ENCODE results near the gene NPBWR2. TPM values are rescaled to one million over a fixed set of nuclear protein-coding genes. Genes with fewer than 3 reads are reported as not detected.
"Not testable (repeated sequence)": the region's sequence is repeated elsewhere in the genome, so short reads cannot be mapped to it uniquely, and the experiment has no call there.

Gene NPBWR2
- total RNA-seq, 1 donor from 2014 or later: not detected

DNA sequence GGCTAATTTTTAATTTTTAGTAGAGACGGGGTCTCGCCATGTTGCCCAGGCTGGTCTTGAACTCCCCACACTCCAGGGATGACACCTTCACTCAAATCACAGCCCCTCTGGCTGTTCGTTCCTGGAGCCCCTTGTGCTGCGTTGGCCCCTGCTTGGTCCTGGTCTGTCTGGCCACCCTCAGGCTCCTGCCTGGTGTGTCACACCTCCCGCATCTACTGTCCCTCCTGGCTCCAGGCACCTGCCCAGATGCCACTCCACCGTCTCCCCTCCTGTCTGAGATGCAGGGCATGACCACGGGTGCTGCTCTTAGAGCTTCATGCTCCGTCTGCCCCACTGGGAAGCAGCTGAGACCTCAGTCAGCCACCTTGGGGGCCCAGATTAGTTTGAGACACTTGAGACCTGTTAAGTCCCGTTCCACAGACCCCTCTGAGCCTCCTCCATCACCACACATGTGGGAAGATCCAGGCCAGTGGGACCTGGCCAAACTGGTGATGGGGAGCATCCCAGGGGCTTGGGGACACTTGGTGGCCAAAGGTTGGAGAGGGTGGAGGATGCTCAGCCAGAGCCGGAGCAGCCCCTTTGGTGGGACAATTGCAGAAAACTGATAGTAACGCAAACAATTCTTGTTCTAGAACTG, 21.9 kb upstream of the NPBWR2 start:
- Histone ChIP-seq H3K9me3 (ENCODE audit: low read depth) (no peaks in the 10 kb centered on the region), H3K27ac (no peak overlapping the region), H3K4me3 (no peak overlapping the region), H3K4me1 (no peaks in the 10 kb centered on the region), H3K79me2 (ENCODE audit: low read depth) (no peaks in the 10 kb centered on the region), H3F3A (ENCODE audit: low read depth) (peaks cover 6% of the 10 kb centered on the region), H3K4me2 (no peak overlapping the region), H3K27me3 (peaks cover 10% of the 10 kb centered on the region), H3K9ac (no peak overlapping the region), H4K20me1 (ENCODE audit: low read depth) (no peaks in the 10 kb centered on the region), H3K36me3 (no peaks in the 10 kb centered on the region), H2AFZ (replicated peaks) (no peak overlapping the region)
- Mint-ChIP-seq H3K36me3 (no peaks in the 10 kb centered on the region), H3K27ac (no peak overlapping the region), H3K4me3 (no peak overlapping the region), H3K27me3 (ENCODE audit: insufficient read depth, low read depth) (peaks cover 7% of the 10 kb centered on the region), H3K9me3 (peaks cover 11% of the 10 kb centered on the region), H3K4me1 (peaks cover 6% of the 10 kb centered on the region)
- TF ChIP-seq EZH2phosphoT487 (IDR thresholded peaks at IDR 0.05) (no peak), EZH2 (IDR thresholded peaks at IDR 0.05) (no peak)
- TF ChIP-seq, protein P1, sequence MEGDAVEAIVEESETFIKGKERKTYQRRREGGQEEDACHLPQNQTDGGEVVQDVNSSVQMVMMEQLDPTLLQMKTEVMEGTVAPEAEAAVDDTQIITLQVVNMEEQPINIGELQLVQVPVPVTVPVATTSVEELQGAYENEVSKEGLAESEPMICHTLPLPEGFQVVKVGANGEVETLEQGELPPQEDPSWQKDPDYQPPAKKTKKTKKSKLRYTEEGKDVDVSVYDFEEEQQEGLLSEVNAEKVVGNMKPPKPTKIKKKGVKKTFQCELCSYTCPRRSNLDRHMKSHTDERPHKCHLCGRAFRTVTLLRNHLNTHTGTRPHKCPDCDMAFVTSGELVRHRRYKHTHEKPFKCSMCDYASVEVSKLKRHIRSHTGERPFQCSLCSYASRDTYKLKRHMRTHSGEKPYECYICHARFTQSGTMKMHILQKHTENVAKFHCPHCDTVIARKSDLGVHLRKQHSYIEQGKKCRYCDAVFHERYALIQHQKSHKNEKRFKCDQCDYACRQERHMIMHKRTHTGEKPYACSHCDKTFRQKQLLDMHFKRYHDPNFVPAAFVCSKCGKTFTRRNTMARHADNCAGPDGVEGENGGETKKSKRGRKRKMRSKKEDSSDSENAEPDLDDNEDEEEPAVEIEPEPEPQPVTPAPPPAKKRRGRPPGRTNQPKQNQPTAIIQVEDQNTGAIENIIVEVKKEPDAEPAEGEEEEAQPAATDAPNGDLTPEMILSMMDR (IDR thresholded peaks at IDR 0.05): no peak
- DNase-seq (ENCODE audit: low spot score): no peak

DNA sequence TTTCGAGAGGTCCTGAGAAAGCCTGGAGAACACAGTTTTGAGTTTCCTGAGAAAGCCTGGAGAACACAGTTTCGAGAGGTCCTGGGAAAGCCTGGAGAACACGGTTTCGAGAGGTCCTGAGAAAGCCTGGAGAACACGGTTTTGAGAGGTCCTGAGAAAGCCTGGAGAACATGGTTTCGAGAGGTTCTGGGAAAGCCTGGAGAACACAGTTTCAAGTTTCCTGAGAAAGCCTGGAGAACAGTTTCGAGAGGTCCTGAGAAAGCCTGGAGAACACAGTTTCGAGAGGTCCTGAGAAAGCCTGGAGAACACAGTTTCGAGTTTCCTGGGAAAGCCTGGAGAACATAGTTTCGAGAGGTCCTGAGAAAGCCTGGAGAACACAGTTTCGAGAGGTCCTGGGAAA, 16.2 kb upstream of the NPBWR2 start:
- peaks cover 19% of the 10 kb centered on the region for H3K27me3 Mint-ChIP-seq (ENCODE audit: insufficient read depth, low read depth)
- not testable (repeated sequence) for H3K4me1 Mint-ChIP-seq; H3K4me3 Mint-ChIP-seq; H3K4me1 ChIP-seq; H3K79me2 ChIP-seq (ENCODE audit: low read depth); H3K36me3 ChIP-seq; H4K20me1 ChIP-seq (ENCODE audit: low read depth); H3K27ac Mint-ChIP-seq; H3K4me2 ChIP-seq; H3K9ac ChIP-seq; H3K27ac ChIP-seq; DNase-seq (ENCODE audit: low spot score); H2AFZ ChIP-seq (replicated peaks); H3K4me3 ChIP-seq; H3K9me3 ChIP-seq (ENCODE audit: low read depth); H3F3A ChIP-seq (ENCODE audit: low read depth); H3K9me3 Mint-ChIP-seq; H3K36me3 Mint-ChIP-seq
- H3K27me3 ChIP-seq: peaks cover 37% of the 10 kb centered on the region

DNA sequence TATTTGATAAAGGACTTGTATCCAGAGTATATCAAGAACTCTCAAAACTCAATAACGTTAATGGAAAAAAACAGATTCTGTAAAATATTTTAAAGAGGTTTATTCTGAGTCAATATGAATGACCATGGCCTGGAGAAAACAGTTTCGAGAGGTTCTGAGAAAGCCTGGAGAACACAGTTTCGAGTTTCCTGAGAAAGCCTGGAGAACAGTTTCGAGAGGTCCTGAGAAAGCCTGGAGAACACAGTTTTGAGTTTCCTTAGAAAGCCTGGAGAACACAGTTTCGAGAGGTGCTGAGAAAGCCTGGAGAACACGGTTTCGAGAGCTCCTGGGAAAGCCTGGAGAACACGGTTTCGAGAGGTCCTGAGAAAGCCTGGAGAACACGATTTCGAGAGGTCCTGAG, 15.6 kb upstream of the NPBWR2 start:
- not testable (repeated sequence) for H3K9me3 Mint-ChIP-seq; H4K20me1 ChIP-seq (ENCODE audit: low read depth); H3K27ac ChIP-seq; H3K36me3 ChIP-seq; H3K4me2 ChIP-seq; H3K9me3 ChIP-seq (ENCODE audit: low read depth); H3K27ac Mint-ChIP-seq; H3K4me1 Mint-ChIP-seq; H3K9ac ChIP-seq; H2AFZ ChIP-seq (replicated peaks); H3K79me2 ChIP-seq (ENCODE audit: low read depth); H3K4me3 ChIP-seq; H3K4me1 ChIP-seq; H3K4me3 Mint-ChIP-seq; H3F3A ChIP-seq (ENCODE audit: low read depth); DNase-seq (ENCODE audit: low spot score); H3K36me3 Mint-ChIP-seq
- peaks cover 19% of the 10 kb centered on the region for H3K27me3 Mint-ChIP-seq (ENCODE audit: insufficient read depth, low read depth)
- peaks cover 32% of the 10 kb centered on the region for H3K27me3 ChIP-seq

DNA sequence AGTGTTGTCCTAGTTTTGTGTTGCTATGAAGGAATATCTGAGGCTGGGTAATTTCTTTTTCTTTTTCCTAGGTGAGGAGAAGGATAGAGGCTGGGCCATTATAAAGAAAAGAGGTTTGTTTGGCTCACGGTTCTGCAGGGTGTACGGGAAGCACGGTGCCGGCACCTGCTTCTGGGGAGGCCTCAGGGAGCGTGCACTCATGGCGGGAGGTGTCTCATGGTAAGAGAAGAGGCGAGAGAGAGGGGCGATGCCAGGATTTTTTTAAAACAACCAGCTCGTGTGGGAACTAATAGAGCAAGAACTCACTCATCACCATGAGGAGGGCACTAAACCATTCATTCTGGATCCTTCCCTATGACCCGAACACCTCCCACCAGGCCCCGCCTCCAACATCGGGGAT, 14.2 kb upstream of the NPBWR2 start:
- DNase-seq (ENCODE audit: low spot score): no peak
- H3K9me3 ChIP-seq (ENCODE audit: low read depth): no peaks in the 10 kb centered on the region
- peaks cover 6% of the 10 kb centered on the region for H3F3A ChIP-seq (ENCODE audit: low read depth)
- peaks cover 32% of the 10 kb centered on the region for H3K27me3 ChIP-seq
- Mint-ChIP-seq H3K9me3 (peaks cover 6% of the 10 kb centered on the region), H3K4me1 (peaks cover 5% of the 10 kb centered on the region), H3K27ac (no peak overlapping the region), H3K27me3 (ENCODE audit: insufficient read depth, low read depth) (peaks cover 19% of the 10 kb centered on the region), H3K4me3 (no peak overlapping the region), H3K36me3 (no peaks in the 10 kb centered on the region)
- no peak overlapping the region for H3K4me3 ChIP-seq
- H3K4me1 ChIP-seq: no peaks in the 10 kb centered on the region
- H4K20me1 ChIP-seq (ENCODE audit: low read depth): no peaks in the 10 kb centered on the region
- no peak overlapping the region for H2AFZ ChIP-seq (replicated peaks)
- H3K27ac ChIP-seq: no peak overlapping the region
- TF ChIP-seq, protein P1 (IDR thresholded peaks at IDR 0.05): no peak
- TF ChIP-seq EZH2phosphoT487 (IDR thresholded peaks at IDR 0.05) (no peak), EZH2 (IDR thresholded peaks at IDR 0.05) (no peak)
- H3K4me2 ChIP-seq: no peak overlapping the region
- no peaks in the 10 kb centered on the region for H3K79me2 ChIP-seq (ENCODE audit: low read depth)
- no peaks in the 10 kb centered on the region for H3K36me3 ChIP-seq
- no peak overlapping the region for H3K9ac ChIP-seq
